Endometrial microvascular endothelial cells (primary cell): ENCODE results near the gene PATE4. TPM values are rescaled to one million over a fixed set of nuclear protein-coding genes. Genes with fewer than 3 reads are reported as not detected.

ENCODE experiments used
- in situ Hi-C: cut with HindIII; loops from 2 replicates; pipeline ENCODE4 v1.10.0; 2017; ENCODE audit warnings: low sequenced_read_pairs, low pct_unique_long_range_greater_than_20kb; ENCODE audit errors: inconsistent ontology term
- total RNA-seq: library from RNA; depleted of rRNA; stranded (reverse); fragments of >200 nt; gene quantifications from one replicate; pipeline ENCODE4 v1.2.3, GENCODE V29; 2015; ENCODE audit errors: inconsistent ontology term

Gene PATE4
- total RNA-seq, 1 donor from 2014 or later: not detected

DNA sequence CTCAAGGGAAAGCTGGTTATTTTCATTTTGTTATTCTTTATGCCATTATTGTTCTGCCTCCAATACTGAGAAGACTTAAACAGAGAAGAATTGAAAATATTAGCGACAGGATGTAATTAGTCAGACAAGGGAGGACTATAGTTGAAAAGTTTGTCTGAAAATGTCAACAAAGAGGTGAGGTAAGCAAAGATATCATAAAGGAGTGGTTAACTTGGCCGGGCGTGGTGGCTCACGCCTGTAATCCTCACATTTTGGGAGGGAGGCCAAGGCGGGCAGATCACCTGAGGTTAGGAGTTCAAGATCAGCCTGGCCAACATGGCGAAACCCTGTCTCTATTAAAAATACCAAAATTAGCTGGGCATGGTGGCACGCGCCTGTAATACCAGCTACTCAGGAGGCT lies 50.3 kb downstream of the PATE4 start:
- in situ Hi-C loops: no loop called here

DNA sequence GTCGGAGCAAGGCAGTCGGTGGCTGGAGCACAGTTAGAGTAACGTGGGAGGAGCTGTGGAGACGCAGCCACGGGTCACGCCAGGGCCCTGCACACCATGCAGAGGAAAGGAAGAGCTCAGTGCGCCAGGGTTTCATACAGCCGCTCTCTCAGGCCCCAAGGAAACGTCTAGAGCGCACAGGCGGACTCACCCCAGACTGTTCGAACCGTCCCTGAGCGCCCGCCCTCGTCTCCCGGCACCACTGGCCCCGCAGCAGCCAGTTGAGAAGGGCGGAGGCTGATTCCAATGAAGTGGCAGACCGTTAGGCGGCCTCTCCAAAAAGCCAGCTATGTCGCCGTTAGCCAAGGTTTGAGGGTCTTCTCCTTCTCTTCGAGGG lies 53.9 kb downstream of the PATE4 start:
- in situ Hi-C loops: no loop called here

DNA sequence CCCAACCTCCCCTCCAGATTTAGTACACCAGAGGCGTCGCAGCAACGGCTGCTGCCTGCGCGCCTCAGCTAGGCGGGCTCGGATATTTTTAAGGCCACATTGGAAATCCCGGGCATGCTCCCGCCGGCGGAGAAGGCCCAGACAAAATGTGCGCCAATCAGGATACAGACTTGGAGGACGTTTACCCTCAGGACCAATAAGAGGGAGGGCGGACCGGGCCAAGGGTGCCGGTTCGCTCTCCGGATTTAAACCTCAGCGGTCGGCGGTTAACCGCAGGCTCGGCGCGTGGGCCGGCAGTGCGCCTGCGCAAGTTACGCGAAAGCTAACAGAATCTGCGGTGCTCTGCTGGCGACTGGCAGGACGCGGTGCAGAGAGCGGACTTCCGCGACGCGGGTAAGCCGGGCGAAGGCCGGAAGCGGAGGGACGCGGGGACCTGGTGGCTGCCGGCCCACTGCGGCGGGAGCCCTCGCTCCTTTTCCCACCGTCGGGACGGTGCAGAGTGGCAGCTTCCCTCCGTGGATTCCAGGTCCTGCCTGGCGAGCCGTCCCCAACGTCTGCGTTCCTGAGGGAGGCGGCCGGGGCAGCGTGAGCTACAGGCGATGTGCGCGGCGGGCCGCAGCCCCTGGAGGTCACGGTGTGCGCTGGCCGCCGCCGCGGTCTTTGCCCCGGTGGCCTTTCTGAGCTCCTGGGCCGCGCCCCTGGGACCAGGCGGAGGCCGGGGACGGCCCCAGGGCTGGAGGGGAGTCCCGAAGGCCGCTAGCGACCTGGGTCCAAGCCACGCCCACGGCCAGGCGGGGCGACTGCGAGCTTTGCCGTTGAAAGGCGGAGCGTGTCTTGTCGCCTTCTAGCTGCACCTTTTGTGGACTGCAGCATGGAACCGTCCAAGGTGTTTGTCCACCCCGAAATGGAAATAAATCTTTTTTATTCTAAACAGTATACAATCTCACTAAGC lies 54.5 kb downstream of the PATE4 start, which contains the start of gene HYLS1:
Gene HYLS1 (plus strand): TSS at position 296 of the 952 bp plus-strand sequence. CDS start 11,701 bp downstream, outside the sequence.
- in situ Hi-C loops: no loop called here

Other genes with a start within 250 kb of the PATE4 start
- 272 TPM for gene STT3A, start 240.5 kb upstream of the PATE4 start, total RNA-seq
- 38.7 TPM for gene CHEK1, start 208.2 kb upstream of the PATE4 start, total RNA-seq
- not detected for gene ACRV1, start 152.5 kb upstream of the PATE4 start, total RNA-seq
- not detected for gene PATE1, start 87.0 kb upstream of the PATE4 start, total RNA-seq
- gene PATE2, start 54.5 kb upstream of the PATE4 start, total RNA-seq: not detected
- not detected for gene PATE3, start 45.2 kb upstream of the PATE4 start, total RNA-seq
- gene HYLS1, start 54.4 kb downstream of the PATE4 start, total RNA-seq: 12.4 TPM
- 10.1 TPM for gene PUS3, start 69.9 kb downstream of the PATE4 start, total RNA-seq
- not detected for gene DDX25, start 71.2 kb downstream of the PATE4 start, total RNA-seq
- not detected for gene VSIG10L2, start 112.7 kb downstream of the PATE4 start, total RNA-seq
- gene CDON, start 229.6 kb downstream of the PATE4 start, total RNA-seq: 4.3 TPM